NCI-H187 (cell line): ENCODE results near the gene NRIP2.
A peak's percentile ranks its signal among the peaks of the same experiment; 100 is the strongest.

ENCODE experiments used
- DNase-seq, 2 experiments: peaks; one replicate each; lab custom pipeline; 2025; lab: John Stamatoyannopoulos, UW

The NRIP2 gene

DNA sequence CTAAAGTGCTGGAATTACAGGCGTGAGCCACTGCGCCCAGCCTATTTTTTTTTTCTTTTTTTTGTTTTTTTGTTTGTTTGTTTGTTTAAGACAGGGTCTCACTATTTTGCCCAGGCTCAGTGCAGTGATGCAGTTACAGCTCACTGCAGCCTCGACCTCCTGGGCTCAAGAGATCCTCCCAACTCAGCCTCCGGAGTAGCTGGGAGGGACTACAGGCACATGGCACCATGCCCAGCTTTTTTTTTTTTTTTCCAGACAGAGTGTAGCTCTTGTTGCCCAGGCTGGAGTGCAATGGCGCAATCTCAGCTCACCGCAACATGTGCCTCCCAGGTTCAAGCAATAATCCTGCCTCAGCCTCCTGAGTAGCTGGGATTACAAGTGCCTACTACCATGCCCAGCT lies 28.1 kb downstream of the NRIP2 start:
- DNase-seq: no peak

DNA sequence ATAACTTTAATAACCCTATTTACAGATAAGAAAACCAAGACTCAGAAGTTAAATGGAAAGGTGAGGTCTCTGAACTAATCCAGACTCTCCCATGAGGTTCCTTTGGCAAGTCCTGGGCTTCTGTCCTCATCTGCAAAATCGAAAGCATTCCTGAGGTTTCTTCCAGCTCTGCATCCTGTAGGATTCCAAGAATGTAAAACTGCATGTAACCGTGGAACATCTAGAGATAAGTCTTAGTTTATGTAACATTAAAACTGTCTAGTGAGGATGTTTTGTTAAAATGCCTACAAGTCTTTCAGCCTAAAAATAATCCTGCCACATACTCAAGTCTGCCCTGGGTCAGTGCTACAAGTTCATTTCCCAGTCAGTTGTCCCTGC lies 29.7 kb downstream of the NRIP2 start:
- no peak for DNase-seq

DNA sequence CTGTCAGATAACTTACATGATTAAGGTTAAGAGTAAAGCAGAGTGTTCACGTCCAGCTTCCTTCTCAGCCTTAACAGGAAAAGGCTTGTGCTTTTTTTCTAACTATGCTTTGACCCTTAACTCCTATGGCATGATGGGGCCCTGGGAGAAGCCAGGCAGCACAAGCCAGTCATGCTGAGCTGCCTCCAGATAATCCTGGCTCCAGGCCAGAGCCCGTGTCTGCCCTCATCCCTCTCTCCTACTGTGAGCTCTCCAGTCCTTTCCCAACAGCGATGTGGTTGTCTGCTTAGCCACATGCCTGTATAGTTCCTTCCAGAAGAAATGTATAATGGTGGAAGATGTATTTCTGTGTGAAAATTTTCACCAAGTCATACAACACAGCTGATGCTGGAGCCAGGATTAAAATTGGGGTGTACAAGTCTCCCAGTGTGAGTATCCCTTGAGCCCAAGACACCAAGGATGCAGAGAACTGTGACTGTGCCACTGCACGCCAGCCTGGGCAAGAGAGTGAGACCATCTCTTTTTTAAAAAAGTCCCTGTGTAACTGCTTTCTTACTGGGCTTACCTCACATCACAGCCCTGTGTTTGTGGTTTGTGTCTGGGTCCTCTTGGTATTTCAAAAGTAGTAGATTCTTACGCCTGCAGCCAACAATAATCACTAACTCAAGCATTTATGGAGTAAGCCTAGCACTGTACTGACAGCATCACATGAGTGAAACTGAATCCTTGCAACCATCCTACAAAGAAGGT lies 30.3 kb downstream of the NRIP2 start:
- DNase-seq: no peak

DNA sequence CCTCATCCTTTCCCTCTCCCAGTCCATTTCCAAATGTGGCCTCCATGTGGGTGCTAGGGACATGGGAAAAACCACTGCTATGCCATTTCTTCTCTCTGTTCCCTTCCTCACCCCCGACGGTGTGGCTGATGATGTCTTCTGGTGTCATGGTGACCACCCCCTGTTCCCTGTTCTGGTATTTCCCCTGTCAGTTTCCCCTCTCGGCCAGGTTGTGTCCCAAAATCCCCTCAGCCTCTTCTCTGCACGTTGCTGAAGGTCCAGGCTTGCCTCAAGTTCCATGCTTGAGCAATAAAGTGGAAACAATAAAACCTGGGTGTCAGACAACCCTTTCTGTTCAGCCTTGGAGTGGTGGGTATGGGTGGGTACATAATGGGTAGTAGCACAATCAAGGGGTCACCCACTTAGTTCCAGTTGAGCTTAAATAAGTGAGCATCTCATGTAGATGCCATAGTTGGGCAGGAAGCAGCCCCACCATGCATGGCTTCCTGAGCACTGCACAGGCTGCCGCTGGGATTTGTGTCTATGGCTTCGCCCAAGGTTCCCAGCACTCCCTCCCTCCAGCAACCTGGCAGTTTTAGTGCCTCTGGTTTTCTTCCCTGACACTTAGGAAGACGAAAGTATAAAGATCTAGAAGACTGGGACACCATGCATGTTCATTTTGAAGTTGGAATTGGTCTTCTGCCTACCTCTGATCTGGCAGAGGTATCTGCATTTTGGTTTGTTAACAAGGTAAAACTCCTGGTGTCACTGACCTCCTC lies 31.0 kb downstream of the NRIP2 start:
- no peak for DNase-seq

DNA sequence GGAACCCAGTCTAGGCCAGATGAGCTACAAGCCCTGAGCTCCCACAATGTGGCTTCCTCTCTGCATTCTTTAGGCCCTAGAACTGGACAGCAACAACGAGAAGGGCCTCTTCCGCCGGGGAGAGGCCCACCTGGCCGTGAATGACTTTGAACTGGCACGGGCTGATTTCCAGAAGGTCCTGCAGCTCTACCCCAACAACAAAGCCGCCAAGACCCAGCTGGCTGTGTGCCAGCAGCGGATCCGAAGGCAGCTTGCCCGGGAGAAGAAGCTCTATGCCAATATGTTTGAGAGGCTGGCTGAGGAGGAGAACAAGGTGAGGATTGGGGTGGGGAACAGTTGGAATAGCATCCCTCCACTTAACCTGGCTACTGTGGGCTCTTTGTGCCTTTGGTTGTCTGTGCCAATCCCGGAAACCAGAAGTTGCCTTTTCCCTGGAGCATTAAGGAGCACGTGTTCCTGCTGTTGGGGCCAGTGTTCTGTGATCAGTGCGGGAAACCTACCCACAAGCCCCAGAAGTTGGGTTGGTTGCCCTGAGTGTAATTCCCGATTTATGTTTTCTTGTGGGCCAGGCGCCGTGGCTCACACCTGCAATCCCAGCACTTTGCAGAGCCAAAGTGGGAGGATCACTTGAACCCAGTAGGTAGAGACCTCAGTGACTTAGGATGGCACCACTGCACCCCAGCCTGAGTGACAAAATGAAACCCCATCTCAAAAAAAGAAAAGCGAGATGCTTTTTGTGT lies 33.6 kb downstream of the NRIP2 start:
- no peak for DNase-seq

DNA sequence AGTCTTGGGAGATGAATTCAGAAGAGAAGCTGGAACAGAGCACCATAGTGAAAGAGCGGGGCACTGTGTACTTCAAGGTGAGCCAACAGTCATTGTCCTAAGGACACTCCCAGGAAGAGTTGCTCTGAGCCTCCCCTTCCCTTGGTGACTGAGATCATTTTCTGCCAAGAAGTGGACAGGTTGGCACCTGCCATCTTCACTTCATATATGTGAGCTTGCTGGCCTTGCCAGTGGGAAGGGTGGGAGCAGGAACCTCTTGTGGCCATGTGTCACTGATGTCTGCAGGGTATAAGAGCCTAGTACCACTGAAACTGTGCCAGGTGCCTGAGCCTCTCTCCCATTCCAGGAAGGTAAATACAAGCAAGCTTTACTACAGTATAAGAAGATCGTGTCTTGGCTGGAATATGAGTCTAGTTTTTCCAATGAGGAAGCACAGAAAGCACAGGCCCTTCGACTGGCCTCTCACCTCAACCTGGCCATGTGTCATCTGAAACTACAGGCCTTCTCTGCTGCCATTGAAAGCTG lies 34.7 kb downstream of the NRIP2 start:
- DNase-seq: no peak

DNA sequence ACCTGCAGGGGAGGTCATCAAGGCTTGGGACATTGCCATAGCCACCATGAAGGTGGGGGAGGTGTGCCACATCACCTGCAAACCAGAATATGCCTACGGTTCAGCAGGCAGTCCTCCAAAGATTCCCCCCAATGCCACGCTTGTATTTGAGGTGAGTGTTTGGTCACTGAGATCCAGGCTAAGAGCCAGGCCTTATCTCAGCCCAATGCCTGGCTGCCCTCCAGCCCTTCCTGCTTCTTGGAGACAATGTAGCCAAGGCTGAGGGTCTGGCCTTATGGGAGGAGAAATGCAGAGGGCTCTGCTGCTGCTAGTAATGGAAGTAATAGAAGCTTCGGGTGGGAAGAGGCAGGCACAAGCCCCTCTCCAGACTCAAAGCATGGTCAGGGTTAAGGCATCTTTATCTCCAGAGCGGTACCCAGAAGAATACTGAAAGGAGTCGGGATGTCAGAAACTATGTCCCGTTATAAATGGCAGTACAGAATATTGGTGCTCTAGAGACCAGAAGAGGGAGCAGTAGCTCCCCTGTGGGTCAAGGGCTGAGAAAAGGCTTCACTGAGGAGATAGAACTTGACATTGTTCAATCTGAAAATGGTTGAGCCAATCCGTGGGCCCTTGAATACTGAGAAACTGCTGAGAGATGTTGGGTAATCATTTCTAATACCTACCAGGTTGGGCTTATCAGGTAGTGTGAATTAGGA lies 37.0 kb downstream of the NRIP2 start:
- no peak for DNase-seq

DNA sequence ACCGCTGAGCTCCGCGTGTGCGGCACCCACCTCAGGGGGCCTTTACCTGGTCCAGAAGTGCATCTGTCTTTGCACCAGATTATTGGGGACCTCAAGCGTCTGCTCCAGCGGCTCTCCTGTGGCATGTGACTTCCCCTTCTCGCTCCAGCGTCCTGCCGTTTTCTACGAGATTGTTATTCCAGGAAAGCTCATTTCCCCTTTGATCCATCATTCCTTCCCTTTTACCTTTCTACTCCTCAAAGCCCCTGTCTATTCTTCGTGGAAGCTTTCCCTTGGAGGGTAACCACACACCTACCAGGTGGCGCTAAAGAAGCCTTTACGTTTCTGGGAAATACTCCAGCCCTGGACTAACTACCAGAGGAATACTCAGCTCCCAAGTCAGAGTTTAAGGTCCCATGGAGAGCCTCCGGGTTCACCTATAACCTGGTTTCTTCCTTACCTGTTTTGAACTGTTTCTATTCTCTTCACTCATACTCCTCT lies 38.6 kb downstream of the NRIP2 start:
- no peak for DNase-seq

DNA sequence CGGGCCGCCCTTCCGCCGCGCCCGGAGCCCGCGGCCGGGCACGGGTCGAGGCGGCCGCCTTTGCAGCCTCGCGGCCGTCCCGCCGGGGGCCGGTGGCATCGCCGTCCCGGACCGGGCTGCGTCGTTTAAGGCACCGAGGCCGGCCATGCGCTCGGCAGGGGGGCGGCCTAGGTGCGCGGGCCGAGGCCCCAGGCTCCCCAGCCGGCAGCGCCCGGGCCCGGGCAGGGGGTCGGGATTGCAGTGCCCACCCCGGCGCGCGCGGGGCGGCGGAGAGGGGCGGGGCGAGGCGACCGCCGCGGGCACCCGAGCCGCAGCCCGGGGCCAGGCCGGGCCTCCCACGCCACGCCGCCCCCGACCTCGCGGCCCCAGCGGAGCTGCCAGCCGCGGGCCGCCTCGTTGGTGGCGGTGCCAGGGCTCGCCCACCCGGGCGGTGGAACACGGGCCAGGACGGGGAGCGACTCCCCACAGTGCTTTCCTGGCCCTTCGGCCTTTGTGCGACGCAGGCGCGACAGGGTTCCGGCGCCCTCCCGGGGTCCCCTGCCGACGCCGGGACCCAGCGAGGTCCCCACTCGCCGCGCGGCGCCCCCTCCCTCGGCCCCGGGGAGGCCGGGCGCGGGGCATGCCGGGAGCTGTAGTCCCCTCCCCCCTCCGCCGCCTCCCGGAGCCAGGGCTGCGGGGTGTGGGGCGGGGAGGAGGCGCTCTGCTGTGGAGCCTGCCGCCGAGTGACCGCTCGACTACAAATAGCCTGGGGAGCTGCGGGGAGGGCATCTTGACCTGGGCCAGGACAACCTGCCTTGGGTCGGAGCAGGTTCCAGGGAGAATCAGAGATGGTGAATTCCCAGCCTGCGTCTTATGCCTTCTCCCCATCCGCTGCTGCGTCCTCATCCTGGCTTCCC lies 39.3 kb downstream of the NRIP2 start:
- peak in 1 of 2 experiments; percentile 37 for DNase-seq

DNA sequence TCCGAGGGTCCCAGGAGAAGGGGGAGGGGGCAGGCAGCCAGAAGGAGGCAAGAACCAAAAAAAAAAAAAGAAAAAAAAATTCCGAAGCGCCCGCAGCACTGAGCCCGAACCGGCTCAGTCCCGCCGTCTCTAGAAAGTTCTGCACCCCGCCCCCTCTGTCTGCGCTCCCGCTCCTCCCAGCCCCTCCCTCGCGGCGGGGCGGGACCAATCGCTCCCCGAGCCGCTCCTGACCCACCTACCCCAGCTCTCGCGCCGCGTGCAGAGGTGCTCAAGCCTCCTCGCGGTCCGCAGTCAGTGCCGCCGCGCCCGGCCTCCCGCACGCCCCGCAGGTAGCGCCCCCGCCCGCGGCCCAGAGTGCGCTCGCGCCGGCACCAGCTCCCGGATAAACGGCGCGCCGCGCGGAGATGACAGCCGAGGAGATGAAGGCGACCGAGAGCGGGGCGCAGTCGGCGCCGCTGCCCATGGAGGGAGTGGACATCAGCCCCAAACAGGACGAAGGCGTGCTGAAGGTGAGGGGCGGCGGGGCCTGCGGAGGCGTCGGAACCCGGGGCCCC lies 40.0 kb downstream of the NRIP2 start, which contains the start of gene FKBP4:
Gene FKBP4 (plus strand): TSS at position 235 of the 554 bp plus-strand sequence. CDS start 170 bp downstream, at position 405.
- peak; percentile 13 to 66 for DNase-seq

DNA sequence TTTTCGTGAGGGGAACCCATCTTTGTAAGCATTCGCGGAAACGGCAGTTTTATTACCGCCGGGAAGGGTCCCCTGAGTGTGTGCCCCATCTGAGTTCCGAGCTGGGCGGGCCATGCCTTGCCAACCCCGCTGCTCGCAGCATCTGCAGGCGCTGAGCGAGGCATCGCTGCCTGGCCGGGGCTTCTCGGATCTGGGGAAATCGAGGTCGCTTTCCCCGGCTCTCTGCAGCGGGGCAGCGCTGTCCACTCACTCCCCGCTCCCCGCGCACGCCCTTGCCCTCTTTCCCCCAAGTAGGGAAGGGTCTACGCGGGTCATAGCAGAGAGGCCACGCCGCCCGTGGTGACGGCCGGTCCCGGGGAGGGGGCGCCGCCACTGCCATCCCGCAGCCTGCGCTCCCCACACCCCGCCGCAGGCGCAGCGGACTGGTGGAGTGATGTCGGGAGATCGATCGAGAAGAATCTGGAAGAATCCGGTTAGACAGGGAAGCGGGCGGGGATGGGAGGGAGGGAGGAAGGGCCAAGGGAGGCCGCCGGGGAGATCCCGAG lies 40.6 kb downstream of the NRIP2 start:
- DNase-seq: no peak

DNA sequence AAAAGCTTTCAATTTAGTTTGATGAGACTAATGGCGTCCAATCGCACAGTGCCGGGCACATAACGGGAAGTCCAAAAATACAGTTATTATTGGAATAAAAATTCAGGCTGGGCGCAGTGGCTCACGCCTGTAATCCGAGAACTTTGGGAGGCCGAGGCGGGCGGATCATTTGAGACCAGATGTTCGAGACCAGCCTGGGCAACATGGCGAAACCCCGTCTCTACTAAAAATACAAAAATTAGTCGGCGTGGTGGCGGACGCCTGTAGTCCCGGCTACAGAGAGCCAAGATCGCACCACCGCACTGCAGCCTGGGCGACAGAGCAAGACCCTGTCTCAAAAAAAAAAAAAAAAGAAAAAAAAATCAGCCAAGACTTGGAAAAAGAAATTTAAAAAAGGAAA lies 41.3 kb downstream of the NRIP2 start:
- DNase-seq: no peak

DNA sequence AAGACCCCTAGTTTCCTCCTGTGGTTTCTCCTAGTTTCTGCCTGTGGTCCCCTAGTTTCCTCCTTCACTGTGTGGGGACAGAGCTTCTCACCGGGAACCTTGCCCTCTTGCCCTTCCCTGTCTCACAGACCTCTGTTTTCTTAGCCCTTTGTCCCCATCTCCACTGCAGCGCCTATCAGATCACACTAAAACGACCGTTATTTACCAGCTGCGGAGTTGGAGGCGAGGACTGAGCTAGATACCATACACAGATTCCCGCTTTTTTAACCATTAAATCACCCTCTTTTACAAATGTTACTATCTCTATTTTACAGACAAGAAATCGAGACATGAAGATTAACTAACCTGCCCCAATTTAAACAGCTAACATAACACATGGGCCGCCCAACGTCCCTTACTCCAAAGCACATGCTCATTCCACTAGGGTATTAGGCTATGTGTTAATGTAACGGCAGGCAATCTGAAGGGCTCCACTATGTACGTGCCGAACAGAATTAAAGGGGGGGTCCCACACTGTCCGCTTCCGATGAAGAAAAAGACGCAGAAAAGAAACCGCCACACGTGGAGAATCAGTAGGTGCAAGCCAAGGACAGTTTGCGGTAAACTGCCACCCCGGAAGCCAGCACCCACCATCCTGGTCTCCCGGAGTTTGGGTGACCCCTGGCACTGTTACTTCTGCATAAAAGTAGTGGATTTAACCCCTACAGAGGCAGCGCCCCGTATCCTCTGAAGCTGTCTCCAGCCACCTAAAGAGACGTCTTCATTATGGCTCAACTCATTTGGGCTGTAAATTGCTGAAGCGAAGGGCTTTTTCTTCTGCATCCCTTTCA lies 41.9 kb downstream of the NRIP2 start:
- DNase-seq: no peak

DNA sequence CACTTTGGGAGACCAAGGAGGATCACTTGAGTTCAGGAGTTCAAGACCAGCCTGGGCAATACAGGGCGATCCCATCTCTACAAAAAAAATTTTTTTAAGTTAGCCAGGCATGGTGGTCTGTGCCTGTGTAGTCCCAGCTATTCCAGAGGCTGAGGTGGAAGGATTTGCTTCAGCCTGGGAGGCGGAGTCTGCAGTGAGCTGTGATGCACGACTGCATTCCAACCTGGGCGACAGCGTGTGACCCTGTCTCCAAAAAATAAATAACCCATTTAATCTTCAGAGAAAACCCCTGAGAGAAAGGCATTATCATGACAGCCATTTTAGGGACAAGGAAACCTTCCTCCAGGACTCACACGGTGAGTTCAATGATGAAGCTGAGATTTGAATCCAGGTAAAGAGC lies 43.7 kb downstream of the NRIP2 start:
- no peak for DNase-seq

DNA sequence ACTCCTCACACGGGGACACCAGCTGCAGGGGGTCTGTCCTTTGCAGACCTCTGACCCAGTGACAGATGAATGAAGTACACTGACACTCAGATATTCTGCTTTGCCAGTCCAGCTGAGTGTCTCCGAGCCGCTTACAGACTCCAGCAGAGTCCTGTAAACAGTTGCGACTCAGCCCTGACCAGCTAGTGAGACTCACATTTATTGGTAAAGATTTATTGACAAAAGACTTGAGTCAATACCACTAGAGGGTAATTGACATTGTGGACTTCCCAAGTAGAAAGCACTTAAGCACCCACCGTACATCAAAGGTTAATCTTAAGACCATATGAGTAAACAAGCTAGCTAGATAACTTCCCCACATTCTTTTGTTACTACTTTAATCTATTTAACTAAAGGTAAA lies 49.8 kb downstream of the NRIP2 start:
- no peak for DNase-seq

DNA sequence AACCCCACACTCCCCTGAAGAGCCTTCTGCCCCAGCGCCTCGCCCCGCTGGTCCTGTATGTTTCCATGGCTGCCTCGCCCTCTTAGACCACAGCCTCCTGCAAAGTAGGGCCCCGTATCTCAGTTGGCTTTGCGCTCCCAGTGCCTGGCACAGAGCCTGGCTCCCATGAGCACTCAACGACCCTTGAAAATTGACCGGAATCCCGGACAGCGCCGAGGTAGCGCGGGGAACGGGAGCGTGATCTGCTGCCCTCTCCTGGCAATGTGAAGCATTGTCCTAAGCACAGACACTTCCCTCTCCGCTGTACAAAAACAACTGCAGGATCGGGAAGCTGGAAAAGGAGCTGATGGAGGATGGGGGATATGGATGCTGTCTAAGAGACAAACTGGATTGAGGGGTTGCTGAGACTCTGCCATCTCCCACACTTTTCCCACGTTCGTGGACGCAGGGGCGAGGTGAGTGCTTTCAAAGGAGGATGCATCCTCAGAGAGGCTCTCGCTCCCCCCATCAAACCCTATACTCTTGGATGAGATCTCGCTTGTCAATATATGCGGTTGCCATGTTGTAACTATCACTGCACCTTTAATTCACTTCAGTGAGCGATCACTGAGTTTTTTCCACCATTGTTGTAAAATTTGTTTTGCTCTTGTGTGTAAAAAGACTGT lies 50.8 kb downstream of the NRIP2 start:
- peak; percentile 12 to 51 for DNase-seq

DNA sequence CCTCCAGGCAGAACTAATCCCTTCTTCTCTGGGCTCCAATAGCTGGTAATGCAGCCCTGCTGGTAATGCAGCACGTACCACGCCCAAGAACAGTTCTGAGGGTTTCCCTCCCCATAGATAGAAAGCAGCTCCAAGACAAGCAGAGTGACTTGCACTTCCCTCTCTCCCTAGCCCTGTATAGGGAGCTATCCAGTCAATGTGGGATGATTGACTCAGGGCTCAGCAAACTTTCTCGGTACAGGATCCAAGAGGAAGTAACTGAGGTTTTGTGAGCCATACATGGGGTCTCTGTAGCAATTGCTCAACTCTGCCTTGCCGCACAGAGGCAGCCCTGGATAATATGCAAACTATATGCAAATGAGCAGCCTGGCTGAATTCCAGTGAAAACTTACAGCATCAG lies 55.6 kb downstream of the NRIP2 start:
- no peak for DNase-seq

DNA sequence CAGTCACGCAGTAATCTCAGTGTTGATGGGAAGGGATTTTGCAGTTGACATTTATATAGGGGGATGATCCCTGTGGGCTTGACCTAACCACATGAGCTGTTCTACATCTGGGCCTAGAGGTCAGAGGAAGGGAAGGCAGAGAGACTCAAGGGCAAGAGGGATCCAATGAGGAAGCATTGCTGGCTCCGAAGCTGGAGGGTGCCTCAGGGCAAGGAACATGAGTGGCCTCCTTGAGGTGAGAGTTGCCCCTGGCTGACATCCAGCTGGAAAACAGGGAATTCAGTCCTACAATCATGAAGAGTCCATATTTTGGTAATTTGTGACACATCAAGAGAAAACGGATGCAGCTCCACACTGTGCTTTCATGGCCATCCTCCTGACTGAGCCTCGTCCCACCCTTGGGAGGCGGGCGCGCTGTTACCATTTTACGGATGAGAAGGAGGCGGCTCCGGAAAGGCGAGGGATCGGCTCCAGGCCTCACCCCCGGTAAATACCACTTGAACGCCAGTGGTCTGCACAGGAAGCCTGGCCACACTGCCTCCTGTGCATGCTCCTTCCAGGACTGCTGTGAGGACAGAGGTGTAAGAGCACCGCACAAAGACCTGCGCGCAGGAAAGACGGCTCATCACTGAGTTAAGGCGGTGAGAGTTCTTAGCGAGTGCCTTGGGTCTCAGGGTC lies 58.6 kb downstream of the NRIP2 start:
- no peak for DNase-seq
